H1 (cell line): ENCODE results near the gene SYNJ2. TPM values are rescaled to one million over a fixed set of nuclear protein-coding genes. Genes with fewer than 3 reads are reported as not detected.

Experiments used
- CTCF ChIP-seq, 3 experiments: IDR thresholded peaks; 1 replicate in 2 of 3; 2 replicates in 1 of 3; pipeline versions ENCODE4 v1.5.1 to v1.6.1; 2011; ENCODE audit warnings: low read length in 3 of 3, mild to moderate bottlenecking in 3 of 3, inconsistent platforms in 2 of 3, low read depth in 1 of 3, moderate library complexity in 1 of 3; ENCODE audit not compliant: insufficient read depth in 1 of 3; ENCODE audit errors: control extremely low read depth in 1 of 3
- GTF2F1 ChIP-seq: IDR thresholded peaks from 2 replicates; pipeline ENCODE4 v1.6.1; 2012; ENCODE audit warnings: low read depth, low read length, improper control_type of control experiment, borderline replicate concordance
- polyA plus RNA-seq, 7 experiments: library from polyadenylated mRNA; depleted of rRNA in 3 of 7; stranded (reverse) in 5 of 7; unstranded in 2 of 7; fragments of >200 nt in 5 of 7; fragments of 200-250 nt in 2 of 7; gene quantifications; 1 replicate in 5 of 7; 2 replicates in 1 of 7; 4 replicates in 1 of 7; pipeline versions ENCODE4 v1.2.1 to v1.2.3, GENCODE V29; 2011 to 2013; ENCODE audit warnings: missing spikeins in 2 of 7, mixed read lengths in 2 of 7
- total RNA-seq: library from RNA; stranded (reverse); fragmentation: NEBNext Ultra II Directional; extraction: Animal tissue kit (Norgen Biotek cat#: 25700); gene quantifications from 2 replicates; pipeline ENCODE4 v1.2.1, GENCODE V29; 2021

The SYNJ2 gene
- total and polyA plus RNA-seq, 2 of the 8 experiments (the other 6 are each of a cell fraction or from before 2014, with no cell fraction given) = 3.7 to 13.9 TPM

- TF ChIP-seq GTF2F1 (no peak), CTCF (IDR thresholded peaks at IDR 0.05; ENCODE audit: control extremely low read depth in 1 of 3, insufficient read depth in 1 of 3, low read depth in 1 of 3, low read length in 3 of 3) (no peak)
Measured at GRCh38 chr6:158087224-158087867, 105.7 kb downstream of the SYNJ2 start (continued).
